HEK293 (cell line): Measurements from ENCODE around the gene CHMP5.

ENCODE experiments used
- BCL11A ChIP-seq: fragments of 450-650 bp; formaldehyde crosslinking; IDR thresholded peaks from 2 replicates; pipeline ENCODE4 v1.5.1; 2016; ENCODE audit warnings: low read depth, missing biosample characterization, missing genetic modification characterization
- HOXD13 ChIP-seq: sonication (generic); formaldehyde crosslinking; IDR thresholded peaks from 2 replicates; pipeline ENCODE4 v1.8.0; 2022; ENCODE audit warnings: missing genetic modification reagents, borderline replicate concordance
- OVOL3 ChIP-seq: fragments of 450-650 bp; formaldehyde crosslinking; IDR thresholded peaks from 2 replicates; pipeline ENCODE4 v1.5.1; 2016; ENCODE audit warnings: missing biosample characterization, missing genetic modification characterization
- TCF7L2 ChIP-seq: IDR thresholded peaks from 2 replicates; pipeline ENCODE4 v1.6.1; 2011; ENCODE audit warnings: low read depth, mild to moderate bottlenecking, inconsistent platforms, low read length, moderate library complexity, borderline replicate concordance
- ZBTB21 ChIP-seq: fragments of 450-650 bp; formaldehyde crosslinking; IDR thresholded peaks from 2 replicates; pipeline ENCODE4 v1.5.1; 2017; ENCODE audit warnings: missing biosample characterization, missing genetic modification characterization
- ZBTB8A ChIP-seq: fragments of 450-650 bp; formaldehyde crosslinking; IDR thresholded peaks from 2 replicates; pipeline ENCODE4 v1.5.1; 2016; ENCODE audit warnings: missing biosample characterization, missing genetic modification characterization
- ZNF10 ChIP-seq: fragments of 450-650 bp; formaldehyde crosslinking; IDR thresholded peaks from 2 replicates; pipeline ENCODE4 v1.5.1; 2017; ENCODE audit warnings: missing biosample characterization, missing genetic modification characterization
- ZNF112 ChIP-seq: fragments of 450-650 bp; formaldehyde crosslinking; IDR thresholded peaks from 2 replicates; pipeline ENCODE4 v1.5.0; 2017; ENCODE audit warnings: missing biosample characterization, missing genetic modification characterization
- ZNF138 ChIP-seq: fragments of 450-650 bp; formaldehyde crosslinking; IDR thresholded peaks from 2 replicates; pipeline ENCODE4 v1.5.1; 2016; ENCODE audit warnings: missing biosample characterization, missing genetic modification characterization, borderline replicate concordance
- ZNF202 ChIP-seq: fragments of 450-650 bp; formaldehyde crosslinking; IDR thresholded peaks from 2 replicates; pipeline ENCODE4 v1.5.1; 2016; ENCODE audit warnings: missing biosample characterization, missing genetic modification characterization, borderline replicate concordance
- ZNF24 ChIP-seq: fragments of 450-650 bp; formaldehyde crosslinking; IDR thresholded peaks from 2 replicates; pipeline ENCODE4 v1.5.1; 2016; ENCODE audit warnings: missing biosample characterization, missing genetic modification characterization
- ZNF292 ChIP-seq: fragments of 450-650 bp; formaldehyde crosslinking; IDR thresholded peaks from 2 replicates; pipeline ENCODE4 v1.5.1; 2016; ENCODE audit warnings: low read depth, missing biosample characterization, missing genetic modification characterization, borderline replicate concordance
- ZNF433 ChIP-seq: fragments of 450-650 bp; formaldehyde crosslinking; IDR thresholded peaks from 2 replicates; pipeline ENCODE4 v1.5.1; 2016; ENCODE audit warnings: missing biosample characterization, missing genetic modification characterization, low read depth
- ZNF660 ChIP-seq: fragments of 450-650 bp; IDR thresholded peaks from 2 replicates; pipeline ENCODE4 v1.5.1; 2018; ENCODE audit warnings: missing biosample characterization, mild to moderate bottlenecking, missing genetic modification characterization
- ZNF701 ChIP-seq: fragments of 450-650 bp; formaldehyde crosslinking; IDR thresholded peaks from 2 replicates; pipeline ENCODE4 v1.5.1; 2016; ENCODE audit warnings: missing biosample characterization, missing genetic modification characterization
- ZNF785 ChIP-seq: fragments of 450-650 bp; formaldehyde crosslinking; IDR thresholded peaks from 2 replicates; pipeline ENCODE4 v1.5.1; 2016; ENCODE audit warnings: missing biosample characterization, missing genetic modification characterization
- ZSCAN23 ChIP-seq: fragments of 450-650 bp; formaldehyde crosslinking; IDR thresholded peaks from 2 replicates; pipeline ENCODE4 v1.5.1; 2016; ENCODE audit warnings: missing biosample characterization, missing genetic modification characterization
- TF ChIP-seq, protein P1 (sequence below): fragments of 450-650 bp; formaldehyde crosslinking; IDR thresholded peaks from 2 replicates; pipeline ENCODE4 v1.5.1; 2016; ENCODE audit warnings: missing biosample characterization, missing genetic modification characterization, borderline replicate concordance
- TF ChIP-seq, protein P2 (sequence below): fragments of 450-650 bp; formaldehyde crosslinking; IDR thresholded peaks from 2 replicates; pipeline ENCODE4 v1.5.1; 2016; ENCODE audit warnings: missing biosample characterization, missing genetic modification characterization
- TF ChIP-seq, protein P3 (sequence below): fragments of 450-650 bp; formaldehyde crosslinking; IDR thresholded peaks from 2 replicates; pipeline ENCODE4 v1.5.1; 2016; ENCODE audit warnings: missing biosample characterization, missing genetic modification characterization
- TF ChIP-seq, protein P4 (sequence below): fragments of 450-650 bp; formaldehyde crosslinking; IDR thresholded peaks from 2 replicates; pipeline ENCODE4 v1.5.1; 2016; ENCODE audit warnings: missing biosample characterization, missing genetic modification characterization
- TF ChIP-seq, protein P5 (sequence below): fragments of 450-650 bp; formaldehyde crosslinking; IDR thresholded peaks from 2 replicates; pipeline ENCODE4 v1.5.1; 2016; ENCODE audit warnings: missing biosample characterization, missing genetic modification characterization
- TF ChIP-seq, protein P6 (sequence below): IDR thresholded peaks from 2 replicates; pipeline ENCODE4 v1.6.1; 2011; ENCODE audit warnings: mild to moderate bottlenecking, low read depth, low read length, borderline replicate concordance
- TF ChIP-seq, protein P7 (sequence below): fragments of 450-650 bp; formaldehyde crosslinking; conservative IDR thresholded peaks from 2 replicates; pipeline ENCODE4 v1.5.1; 2016; ENCODE audit warnings: low read depth, missing biosample characterization, missing genetic modification characterization

Gene CHMP5

DNA sequence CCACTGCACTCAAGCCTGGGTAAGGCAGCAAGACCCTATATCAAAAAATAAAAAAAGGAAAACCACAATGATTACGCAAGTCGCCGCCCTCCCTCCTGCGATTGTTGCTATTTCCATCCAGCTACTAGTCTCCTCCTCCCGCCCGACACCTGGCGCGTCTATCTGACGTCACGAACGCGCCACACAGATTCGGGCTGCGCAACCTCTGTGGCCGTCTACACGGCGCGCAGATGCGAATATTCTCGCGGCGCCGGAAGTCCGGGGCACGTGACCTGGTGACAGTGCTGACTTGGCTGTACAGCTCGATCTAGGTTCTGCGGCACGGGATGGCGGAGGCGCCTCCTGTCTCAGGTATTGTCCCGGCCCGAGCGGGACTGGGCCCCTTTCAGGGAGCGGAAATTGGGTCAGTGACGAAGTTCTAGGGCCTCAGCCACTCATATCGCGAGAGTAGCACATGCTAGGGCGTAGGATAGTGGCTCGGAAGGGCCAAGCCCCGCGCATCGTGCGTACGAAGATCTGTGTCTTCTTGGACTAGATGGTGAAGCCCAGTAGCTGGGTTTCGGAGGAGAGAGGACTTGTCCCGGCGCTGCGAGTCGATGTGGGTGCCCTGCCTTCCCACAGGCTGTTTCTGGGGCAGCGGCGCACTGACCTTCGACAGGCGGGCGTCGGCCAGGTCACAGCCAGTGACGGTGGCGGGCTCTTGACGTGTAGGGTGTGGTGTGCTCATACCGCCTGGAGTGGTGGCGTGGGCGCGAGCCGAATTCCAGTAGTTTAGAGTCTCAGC is 25.6 kb downstream of the CHMP5 start, which contains the start of gene NFX1 (continued):
- TF ChIP-seq ZBTB21 (tag by site-specific recombination) (peak; percentile 89), ZNF24 (tag by site-specific recombination) (0 out of 2 replicates have a peak, but pooled peaks have one; percentile 38), HOXD13 (CRISPR knock-in tag) (no peak), BCL11A (tag by site-specific recombination) (no peak), TCF7L2 (no peak), ZNF202 (tag by site-specific recombination) (no peak), ZNF112 (no peak), ZNF785 (tag by site-specific recombination) (no peak), ZNF660 (tag by site-specific recombination) (no peak; the same call in 1 of the 2 replicates), ZNF433 (tag by site-specific recombination) (no peak), ZNF292 (tag by site-specific recombination) (no peak), ZNF138 (no peak), OVOL3 (tag by site-specific recombination) (no peak), ZNF10 (no peak), ZSCAN23 (tag by site-specific recombination) (no peak), ZBTB8A (tag by site-specific recombination) (peak; percentile 48), ZNF701 (no peak)
- TF ChIP-seq, protein P1, sequence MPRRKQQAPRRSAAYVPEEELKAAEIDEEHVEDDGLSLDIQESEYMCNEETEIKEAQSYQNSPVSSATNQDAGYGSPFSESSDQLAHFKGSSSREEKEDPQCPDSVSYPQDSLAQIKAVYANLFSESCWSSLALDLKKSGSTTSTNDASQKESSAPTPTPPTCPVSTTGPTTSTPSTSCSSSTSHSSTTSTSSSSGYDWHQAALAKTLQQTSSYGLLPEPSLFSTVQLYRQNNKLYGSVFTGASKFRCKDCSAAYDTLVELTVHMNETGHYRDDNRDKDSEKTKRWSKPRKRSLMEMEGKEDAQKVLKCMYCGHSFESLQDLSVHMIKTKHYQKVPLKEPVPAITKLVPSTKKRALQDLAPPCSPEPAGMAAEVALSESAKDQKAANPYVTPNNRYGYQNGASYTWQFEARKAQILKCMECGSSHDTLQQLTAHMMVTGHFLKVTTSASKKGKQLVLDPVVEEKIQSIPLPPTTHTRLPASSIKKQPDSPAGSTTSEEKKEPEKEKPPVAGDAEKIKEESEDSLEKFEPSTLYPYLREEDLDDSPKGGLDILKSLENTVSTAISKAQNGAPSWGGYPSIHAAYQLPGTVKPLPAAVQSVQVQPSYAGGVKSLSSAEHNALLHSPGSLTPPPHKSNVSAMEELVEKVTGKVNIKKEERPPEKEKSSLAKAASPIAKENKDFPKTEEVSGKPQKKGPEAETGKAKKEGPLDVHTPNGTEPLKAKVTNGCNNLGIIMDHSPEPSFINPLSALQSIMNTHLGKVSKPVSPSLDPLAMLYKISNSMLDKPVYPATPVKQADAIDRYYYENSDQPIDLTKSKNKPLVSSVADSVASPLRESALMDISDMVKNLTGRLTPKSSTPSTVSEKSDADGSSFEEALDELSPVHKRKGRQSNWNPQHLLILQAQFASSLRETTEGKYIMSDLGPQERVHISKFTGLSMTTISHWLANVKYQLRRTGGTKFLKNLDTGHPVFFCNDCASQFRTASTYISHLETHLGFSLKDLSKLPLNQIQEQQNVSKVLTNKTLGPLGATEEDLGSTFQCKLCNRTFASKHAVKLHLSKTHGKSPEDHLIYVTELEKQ (tag by site-specific recombination), result no peak
- TF ChIP-seq, protein P2, sequence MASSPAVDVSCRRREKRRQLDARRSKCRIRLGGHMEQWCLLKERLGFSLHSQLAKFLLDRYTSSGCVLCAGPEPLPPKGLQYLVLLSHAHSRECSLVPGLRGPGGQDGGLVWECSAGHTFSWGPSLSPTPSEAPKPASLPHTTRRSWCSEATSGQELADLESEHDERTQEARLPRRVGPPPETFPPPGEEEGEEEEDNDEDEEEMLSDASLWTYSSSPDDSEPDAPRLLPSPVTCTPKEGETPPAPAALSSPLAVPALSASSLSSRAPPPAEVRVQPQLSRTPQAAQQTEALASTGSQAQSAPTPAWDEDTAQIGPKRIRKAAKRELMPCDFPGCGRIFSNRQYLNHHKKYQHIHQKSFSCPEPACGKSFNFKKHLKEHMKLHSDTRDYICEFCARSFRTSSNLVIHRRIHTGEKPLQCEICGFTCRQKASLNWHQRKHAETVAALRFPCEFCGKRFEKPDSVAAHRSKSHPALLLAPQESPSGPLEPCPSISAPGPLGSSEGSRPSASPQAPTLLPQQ (tag by site-specific recombination), result peak; percentile 73
- TF ChIP-seq, protein P3, sequence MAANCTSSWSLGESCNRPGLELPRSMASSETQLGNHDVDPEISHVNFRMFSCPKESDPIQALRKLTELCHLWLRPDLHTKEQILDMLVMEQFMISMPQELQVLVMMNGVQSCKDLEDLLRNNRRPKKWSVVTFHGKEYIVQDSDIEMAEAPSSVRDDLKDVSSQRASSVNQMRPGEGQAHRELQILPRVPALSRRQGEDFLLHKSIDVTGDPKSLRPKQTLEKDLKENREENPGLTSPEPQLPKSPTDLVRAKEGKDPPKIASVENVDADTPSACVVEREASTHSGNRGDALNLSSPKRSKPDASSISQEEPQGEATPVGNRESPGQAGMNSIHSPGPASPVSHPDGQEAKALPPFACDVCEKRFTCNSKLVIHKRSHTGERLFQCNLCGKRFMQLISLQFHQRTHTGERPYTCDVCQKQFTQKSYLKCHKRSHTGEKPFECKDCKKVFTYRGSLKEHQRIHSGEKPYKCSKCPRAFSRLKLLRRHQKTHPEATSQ (tag by site-specific recombination), result no peak
- TF ChIP-seq, protein P4, sequence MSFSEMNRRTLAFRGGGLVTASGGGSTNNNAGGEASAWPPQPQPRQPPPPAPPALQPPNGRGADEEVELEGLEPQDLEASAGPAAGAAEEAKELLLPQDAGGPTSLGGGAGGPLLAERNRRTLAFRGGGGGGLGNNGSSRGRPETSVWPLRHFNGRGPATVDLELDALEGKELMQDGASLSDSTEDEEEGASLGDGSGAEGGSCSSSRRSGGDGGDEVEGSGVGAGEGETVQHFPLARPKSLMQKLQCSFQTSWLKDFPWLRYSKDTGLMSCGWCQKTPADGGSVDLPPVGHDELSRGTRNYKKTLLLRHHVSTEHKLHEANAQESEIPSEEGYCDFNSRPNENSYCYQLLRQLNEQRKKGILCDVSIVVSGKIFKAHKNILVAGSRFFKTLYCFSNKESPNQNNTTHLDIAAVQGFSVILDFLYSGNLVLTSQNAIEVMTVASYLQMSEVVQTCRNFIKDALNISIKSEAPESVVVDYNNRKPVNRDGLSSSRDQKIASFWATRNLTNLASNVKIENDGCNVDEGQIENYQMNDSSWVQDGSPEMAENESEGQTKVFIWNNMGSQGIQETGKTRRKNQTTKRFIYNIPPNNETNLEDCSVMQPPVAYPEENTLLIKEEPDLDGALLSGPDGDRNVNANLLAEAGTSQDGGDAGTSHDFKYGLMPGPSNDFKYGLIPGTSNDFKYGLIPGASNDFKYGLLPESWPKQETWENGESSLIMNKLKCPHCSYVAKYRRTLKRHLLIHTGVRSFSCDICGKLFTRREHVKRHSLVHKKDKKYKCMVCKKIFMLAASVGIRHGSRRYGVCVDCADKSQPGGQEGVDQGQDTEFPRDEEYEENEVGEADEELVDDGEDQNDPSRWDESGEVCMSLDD (tag by site-specific recombination), result no peak
- TF ChIP-seq, protein P5, sequence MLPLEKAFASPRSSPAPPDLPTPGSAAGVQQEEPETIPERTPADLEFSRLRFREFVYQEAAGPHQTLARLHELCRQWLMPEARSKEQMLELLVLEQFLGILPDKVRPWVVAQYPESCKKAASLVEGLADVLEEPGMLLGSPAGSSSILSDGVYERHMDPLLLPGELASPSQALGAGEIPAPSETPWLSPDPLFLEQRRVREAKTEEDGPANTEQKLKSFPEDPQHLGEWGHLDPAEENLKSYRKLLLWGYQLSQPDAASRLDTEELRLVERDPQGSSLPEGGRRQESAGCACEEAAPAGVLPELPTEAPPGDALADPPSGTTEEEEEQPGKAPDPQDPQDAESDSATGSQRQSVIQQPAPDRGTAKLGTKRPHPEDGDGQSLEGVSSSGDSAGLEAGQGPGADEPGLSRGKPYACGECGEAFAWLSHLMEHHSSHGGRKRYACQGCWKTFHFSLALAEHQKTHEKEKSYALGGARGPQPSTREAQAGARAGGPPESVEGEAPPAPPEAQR (tag by site-specific recombination), result no peak
- TF ChIP-seq, protein P6, sequence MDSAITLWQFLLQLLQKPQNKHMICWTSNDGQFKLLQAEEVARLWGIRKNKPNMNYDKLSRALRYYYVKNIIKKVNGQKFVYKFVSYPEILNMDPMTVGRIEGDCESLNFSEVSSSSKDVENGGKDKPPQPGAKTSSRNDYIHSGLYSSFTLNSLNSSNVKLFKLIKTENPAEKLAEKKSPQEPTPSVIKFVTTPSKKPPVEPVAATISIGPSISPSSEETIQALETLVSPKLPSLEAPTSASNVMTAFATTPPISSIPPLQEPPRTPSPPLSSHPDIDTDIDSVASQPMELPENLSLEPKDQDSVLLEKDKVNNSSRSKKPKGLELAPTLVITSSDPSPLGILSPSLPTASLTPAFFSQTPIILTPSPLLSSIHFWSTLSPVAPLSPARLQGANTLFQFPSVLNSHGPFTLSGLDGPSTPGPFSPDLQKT, result peak; percentile 85
- TF ChIP-seq, protein P7, sequence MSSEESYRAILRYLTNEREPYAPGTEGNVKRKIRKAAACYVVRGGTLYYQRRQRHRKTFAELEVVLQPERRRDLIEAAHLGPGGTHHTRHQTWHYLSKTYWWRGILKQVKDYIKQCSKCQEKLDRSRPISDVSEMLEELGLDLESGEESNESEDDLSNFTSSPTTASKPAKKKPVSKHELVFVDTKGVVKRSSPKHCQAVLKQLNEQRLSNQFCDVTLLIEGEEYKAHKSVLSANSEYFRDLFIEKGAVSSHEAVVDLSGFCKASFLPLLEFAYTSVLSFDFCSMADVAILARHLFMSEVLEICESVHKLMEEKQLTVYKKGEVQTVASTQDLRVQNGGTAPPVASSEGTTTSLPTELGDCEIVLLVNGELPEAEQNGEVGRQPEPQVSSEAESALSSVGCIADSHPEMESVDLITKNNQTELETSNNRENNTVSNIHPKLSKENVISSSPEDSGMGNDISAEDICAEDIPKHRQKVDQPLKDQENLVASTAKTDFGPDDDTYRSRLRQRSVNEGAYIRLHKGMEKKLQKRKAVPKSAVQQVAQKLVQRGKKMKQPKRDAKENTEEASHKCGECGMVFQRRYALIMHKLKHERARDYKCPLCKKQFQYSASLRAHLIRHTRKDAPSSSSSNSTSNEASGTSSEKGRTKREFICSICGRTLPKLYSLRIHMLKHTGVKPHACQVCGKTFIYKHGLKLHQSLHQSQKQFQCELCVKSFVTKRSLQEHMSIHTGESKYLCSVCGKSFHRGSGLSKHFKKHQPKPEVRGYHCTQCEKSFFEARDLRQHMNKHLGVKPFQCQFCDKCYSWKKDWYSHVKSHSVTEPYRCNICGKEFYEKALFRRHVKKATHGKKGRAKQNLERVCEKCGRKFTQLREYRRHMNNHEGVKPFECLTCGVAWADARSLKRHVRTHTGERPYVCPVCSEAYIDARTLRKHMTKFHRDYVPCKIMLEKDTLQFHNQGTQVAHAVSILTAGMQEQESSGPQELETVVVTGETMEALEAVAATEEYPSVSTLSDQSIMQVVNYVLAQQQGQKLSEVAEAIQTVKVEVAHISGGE (tag by site-specific recombination), result peak; percentile 76
